AG10803 (cell line): ENCODE measurements around the gene OPN1MW2.
"Not testable (repeated sequence)": the region's sequence is repeated elsewhere in the genome, so short reads cannot be mapped to it uniquely, and the experiment has no call there.

ENCODE experiments used
- DNase-seq: peaks from one replicate; pipeline ENCODE4 v3.0.0; 2010; ENCODE audit warnings: low read depth
- H3K4me3 ChIP-seq: 2 replicates; pipeline ENCODE4 v1.5.1; 2011; ENCODE audit warnings: mild to moderate bottlenecking, low read length, control low read depth

The OPN1MW2 gene

GRCh38 chrX:154219456-154219855 is at the start of gene OPN1MW2:
TSS of gene OPN1MW2 (plus strand) at chrX:154219756. CDS start at chrX:154219816, 60 bp downstream.
- not testable (repeated sequence) for H3K4me3 ChIP-seq, DNase-seq

GRCh38 chrX:154172535-154172943 is 47.0 kb upstream of the OPN1MW2 start:
- H3K4me3 ChIP-seq, DNase-seq: not testable (repeated sequence)

- H3K4me3 ChIP-seq, DNase-seq: not testable (repeated sequence)
These were observed 45.2 kb upstream of the OPN1MW2 start for GRCh38 chrX:154174356-154174755.

GRCh38 chrX:154182296-154182695 is 37.3 kb upstream of the OPN1MW2 start, which contains the start of gene OPN1MW:
TSS of gene OPN1MW (plus strand) at chrX:154182596. CDS start at chrX:154182678, 82 bp downstream.
- H3K4me3 ChIP-seq, DNase-seq: not testable (repeated sequence)

GRCh38 chrX:154183794-154184193 is 35.8 kb upstream of the OPN1MW2 start:
- not testable (repeated sequence) for DNase-seq, H3K4me3 ChIP-seq

GRCh38 chrX:154192846-154193245 is 26.7 kb upstream of the OPN1MW2 start:
- DNase-seq, H3K4me3 ChIP-seq: not testable (repeated sequence)

- H3K4me3 ChIP-seq, DNase-seq: not testable (repeated sequence)
These were observed 25.2 kb upstream of the OPN1MW2 start for GRCh38 chrX:154194316-154194715.

- not testable (repeated sequence) for H3K4me3 ChIP-seq, DNase-seq
These were observed 23.1 kb upstream of the OPN1MW2 start for GRCh38 chrX:154196466-154196865.

- H3K4me3 ChIP-seq, DNase-seq: not testable (repeated sequence)
These were observed 9.7 kb upstream of the OPN1MW2 start for GRCh38 chrX:154209670-154210418.

GRCh38 chrX:154211057-154211456 is 8.5 kb upstream of the OPN1MW2 start:
- not testable (repeated sequence) for DNase-seq, H3K4me3 ChIP-seq

- H3K4me3 ChIP-seq, DNase-seq: not testable (repeated sequence)
These were observed 8.1 kb upstream of the OPN1MW2 start for GRCh38 chrX:154211499-154211898.

- not testable (repeated sequence) for DNase-seq
These were observed 5.7 kb downstream of the OPN1MW2 start for GRCh38 chrX:154225292-154225691.

GRCh38 chrX:154226706-154227105 is 7.2 kb downstream of the OPN1MW2 start:
- DNase-seq, H3K4me3 ChIP-seq: not testable (repeated sequence)

More at GRCh38 chrX:154225292-154225691, 5.7 kb downstream of the OPN1MW2 start:
- not testable (repeated sequence) for H3K4me3 ChIP-seq

GRCh38 chrX:154231443-154231842 is 11.9 kb downstream of the OPN1MW2 start:
- not testable (repeated sequence) for DNase-seq, H3K4me3 ChIP-seq

- not testable (repeated sequence) for H3K4me3 ChIP-seq
These were observed 14.1 kb downstream of the OPN1MW2 start for GRCh38 chrX:154233620-154234019.

GRCh38 chrX:154238939-154239559 is 19.5 kb downstream of the OPN1MW2 start:
- H3K4me3 ChIP-seq, DNase-seq: not testable (repeated sequence)

More at GRCh38 chrX:154233620-154234019, 14.1 kb downstream of the OPN1MW2 start:
- DNase-seq, result not testable (repeated sequence)

GRCh38 chrX:154239982-154240503 is 20.5 kb downstream of the OPN1MW2 start:
- not testable (repeated sequence) for H3K4me3 ChIP-seq, DNase-seq

- not testable (repeated sequence) for H3K4me3 ChIP-seq, DNase-seq
These were observed 28.0 kb downstream of the OPN1MW2 start for GRCh38 chrX:154247377-154248045.

- H3K4me3 ChIP-seq, DNase-seq: not testable (repeated sequence)
These were observed 28.5 kb downstream of the OPN1MW2 start for GRCh38 chrX:154248076-154248475.

GRCh38 chrX:154257282-154257681 is 37.7 kb downstream of the OPN1MW2 start, which contains the start of gene OPN1MW3:
TSS of gene OPN1MW3 (plus strand) at chrX:154257582. CDS start at chrX:154257620, 38 bp downstream.
- DNase-seq, H3K4me3 ChIP-seq: not testable (repeated sequence)
